Activated CD8-positive, alpha-beta T cell treated with anti-CD3 and anti-CD28 coated beads, Interleukin-2, amount 10 ng/mL, durations not matched to agents 7 days and 5 days (primary cell): ENCODE measurements around the gene AMZ2. TPM values are rescaled to one million over a fixed set of nuclear protein-coding genes. Genes with fewer than 3 reads are reported as not detected.

ENCODE experiments used
- ATAC-seq: fragments of 150-1000 bp; cut with Tn5 transposase; one replicate; pipeline ENCODE4 v1.10.0; 2021; ENCODE audit warnings: moderate library complexity
- CTCF ChIA-PET: fragments of 350-600 bp; sonication (Branson Sonifier 250); formaldehyde crosslinking; loops from one replicate; lab custom pipeline; 2021; ENCODE audit warnings: antibody characterized with exemption; lab: Charles Lee
- POLR2A ChIA-PET: fragments of 350-600 bp; sonication (Branson Sonifier 250); formaldehyde crosslinking; loops from one replicate; lab custom pipeline; 2021; ENCODE audit warnings: antibody characterized with exemption; lab: Charles Lee
- DNase-seq: peaks from one replicate; pipeline ENCODE4 v3.0.0-alpha.2; 2020
- H3K27ac Mint-ChIP-seq: one replicate; pipeline ENCODE4 v1.8.0; 2021; ENCODE audit warnings: mild to moderate bottlenecking, mixed read lengths
- H3K27me3 Mint-ChIP-seq: one replicate; pipeline ENCODE4 v1.8.0; 2021; ENCODE audit warnings: low read depth, mixed read lengths
- H3K36me3 Mint-ChIP-seq: one replicate; pipeline ENCODE4 v1.8.0; 2021; ENCODE audit warnings: low read depth, mixed read lengths
- H3K4me1 Mint-ChIP-seq: one replicate; pipeline ENCODE4 v1.8.0; 2021; ENCODE audit warnings: low read depth, mixed read lengths
- H3K4me3 Mint-ChIP-seq: one replicate; pipeline ENCODE4 v1.8.0; 2021; ENCODE audit warnings: mild to moderate bottlenecking, mixed read lengths
- H3K9me3 Mint-ChIP-seq: one replicate; pipeline ENCODE4 v1.8.0; 2022; ENCODE audit warnings: mixed read lengths; ENCODE audit not compliant: insufficient read depth
- total RNA-seq, 2 experiments: library from RNA; stranded (reverse); gene quantifications; one replicate each; pipeline ENCODE4 v1.2.3, GENCODE V29; 2021

Gene AMZ2
- total RNA-seq, 2 experiments from 2014 or later, result 79.9 to 80.0 TPM

DNA sequence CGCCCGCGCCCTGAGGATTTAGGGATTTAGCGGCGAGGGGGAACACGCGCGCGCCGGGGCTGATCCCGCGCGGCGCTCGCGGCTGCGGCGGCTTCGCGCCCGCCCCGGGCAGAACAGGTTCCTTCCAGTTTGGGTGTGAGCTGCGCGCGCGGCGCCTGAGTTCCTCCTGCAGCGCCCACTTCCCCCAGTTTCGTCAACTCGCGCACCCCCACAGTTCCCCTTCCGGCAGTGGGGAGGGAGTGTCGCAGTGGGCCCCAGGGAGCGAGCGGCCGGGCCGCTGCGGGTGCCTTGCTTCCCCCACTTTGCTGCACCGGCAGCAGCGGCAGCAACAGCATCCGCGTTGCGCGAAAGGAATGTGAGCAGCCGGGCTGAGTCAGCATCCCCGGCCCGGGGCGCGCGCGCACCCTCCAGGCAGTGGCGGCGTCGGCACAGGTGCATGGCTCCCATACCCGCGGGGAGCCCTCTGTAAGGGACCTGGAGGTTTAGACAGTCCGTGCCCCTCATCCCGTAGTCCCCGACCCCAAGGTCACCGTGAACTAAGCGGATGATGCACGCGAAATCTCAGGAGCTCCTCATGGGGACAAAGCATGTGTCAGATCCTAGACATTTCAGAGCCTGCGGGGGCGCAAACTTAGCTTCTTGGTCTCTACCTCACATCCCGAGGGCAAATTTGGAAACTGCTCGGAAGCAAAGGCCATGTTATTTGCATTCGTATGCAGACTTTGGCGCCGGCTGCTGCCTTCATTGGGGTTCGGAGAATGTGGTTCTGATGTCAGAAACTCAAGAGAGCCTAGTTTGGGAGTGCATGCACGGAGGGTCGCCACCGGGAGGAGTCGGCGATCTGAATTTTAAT is 44.2 kb downstream of the AMZ2 start:
- Mint-ChIP-seq H3K27ac (peak overlapping the region; percentile 97), H3K9me3 (no peaks in the 10 kb centered on the region), H3K4me3 (peak overlapping the region; percentile 85), H3K36me3 (peaks cover 24% of the 10 kb centered on the region), H3K4me1 (peaks cover 73% of the 10 kb centered on the region), H3K27me3 (no peaks in the 10 kb centered on the region)
- ChIA-PET POLR2A (interaction anchor here (0.5 to 3.4 kb wide), 32 partner anchors 11 to 170 kb away, joined by 3 to 36 read pairs (median 8); partner anchors contain the start of genes AMZ2 and WIPI1), CTCF (interaction anchor here (0.7 to 3.6 kb wide), 28 partner anchors 8 to 203 kb away, joined by 3 to 32 read pairs (median 4); no protein-coding TSS in a partner anchor)
- ATAC-seq (peak; percentile 81), DNase-seq (peak; percentile 97)

DNA sequence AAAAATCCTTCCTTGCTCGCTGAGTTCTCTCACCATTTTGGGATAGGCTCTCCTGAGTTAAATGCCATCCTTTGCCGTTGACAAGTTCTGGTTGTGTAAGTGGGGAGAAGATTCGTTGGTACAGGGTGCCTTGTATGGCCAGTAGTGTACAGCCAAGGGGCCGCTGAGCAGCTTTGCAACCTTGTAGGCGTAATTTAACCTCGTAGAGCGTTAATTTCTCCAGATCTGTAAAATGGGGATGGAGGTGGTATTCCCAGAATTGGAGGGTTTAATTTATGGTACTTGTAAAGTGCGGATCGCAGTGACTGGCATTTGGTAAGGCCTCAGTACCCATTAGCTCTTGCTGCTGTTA is 44.8 kb downstream of the AMZ2 start:
- ChIA-PET CTCF (interaction anchor here (0.9 to 3.6 kb wide), 18 partner anchors 8 to 203 kb away, joined by 3 to 32 read pairs (median 6); no protein-coding TSS in a partner anchor), POLR2A (interaction anchor here (0.7 to 3.4 kb wide), 22 partner anchors 11 to 165 kb away, joined by 3 to 36 read pairs (median 10); partner anchors contain the start of genes AMZ2 and WIPI1)
- no peaks in the 10 kb centered on the region for H3K9me3 Mint-ChIP-seq
- ATAC-seq, result no peak
- H3K4me3 Mint-ChIP-seq, result peak overlapping the region; percentile 85
- H3K36me3 Mint-ChIP-seq, result peaks cover 22% of the 10 kb centered on the region
- no peak for DNase-seq
- H3K27me3 Mint-ChIP-seq, result no peaks in the 10 kb centered on the region
- peaks cover 73% of the 10 kb centered on the region for H3K4me1 Mint-ChIP-seq
- peak overlapping the region; percentile 97 for H3K27ac Mint-ChIP-seq

DNA sequence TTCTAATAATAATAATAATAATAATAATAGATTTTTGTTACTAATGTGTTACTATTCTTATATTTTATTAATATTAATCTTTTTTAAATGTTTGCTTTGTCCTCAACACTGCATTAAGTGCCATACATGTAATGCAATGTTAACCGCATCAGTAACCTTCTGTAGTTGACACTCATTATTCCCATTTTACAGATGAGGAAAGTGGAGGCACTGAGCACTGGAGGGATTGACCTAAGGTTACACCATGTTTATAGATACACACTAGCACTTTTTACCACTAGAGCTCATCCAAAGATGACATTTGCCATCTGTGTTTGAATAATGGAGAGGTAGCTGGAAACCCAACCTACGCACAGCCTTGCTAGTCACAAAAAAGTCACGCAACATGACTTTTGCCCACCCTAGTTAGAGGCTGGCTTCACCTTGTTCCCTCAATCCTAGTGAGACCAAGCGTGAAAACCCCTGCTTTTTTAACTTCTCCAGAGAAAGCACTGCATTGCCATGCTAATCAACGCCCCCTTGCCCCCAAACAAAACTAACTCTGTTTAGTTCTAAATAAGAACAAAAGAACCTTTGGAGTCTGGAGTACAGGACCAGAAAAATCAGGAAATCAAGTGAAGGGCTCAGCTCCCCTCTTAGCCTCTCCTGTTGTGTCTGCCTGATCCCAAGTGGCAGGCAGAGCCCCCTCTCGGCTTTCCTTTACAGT is 45.8 kb downstream of the AMZ2 start:
- Mint-ChIP-seq H3K27me3 (no peaks in the 10 kb centered on the region), H3K4me1 (peaks cover 73% of the 10 kb centered on the region), H3K9me3 (no peaks in the 10 kb centered on the region), H3K27ac (no peak overlapping the region), H3K4me3 (no peak overlapping the region), H3K36me3 (peaks cover 20% of the 10 kb centered on the region)
- ATAC-seq (no peak), DNase-seq (no peak)
- CTCF ChIA-PET, result interaction anchor here (0.7 to 3.6 kb wide), 9 partner anchors 8 to 168 kb away, joined by 3 to 32 read pairs (median 3); no protein-coding TSS in a partner anchor
- POLR2A ChIA-PET, result interaction anchor here (1.1 to 2.6 kb wide), 3 partner anchors 31 to 164 kb away, joined by 4 to 14 read pairs (median 8); partner anchors contain the start of gene WIPI1

DNA sequence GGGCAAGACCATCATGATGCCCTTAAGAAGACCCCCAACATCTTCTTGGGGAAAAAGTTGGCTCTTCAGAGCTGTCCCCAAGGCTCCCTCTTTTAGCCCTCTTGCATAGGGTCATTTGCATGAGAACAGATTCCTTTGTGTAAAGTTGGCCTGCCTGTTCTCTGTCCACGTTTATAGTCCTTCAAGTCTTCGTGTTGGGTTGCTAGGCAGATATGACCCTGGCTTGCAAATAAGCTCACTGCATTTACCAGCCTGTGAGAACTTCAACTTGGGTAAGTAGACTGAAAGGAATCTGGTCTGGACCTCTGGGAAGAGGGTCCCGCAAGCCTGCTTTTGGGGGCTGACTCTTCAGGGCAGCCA is 46.3 kb downstream of the AMZ2 start:
- no peaks in the 10 kb centered on the region for H3K9me3 Mint-ChIP-seq
- H3K36me3 Mint-ChIP-seq, result peaks cover 16% of the 10 kb centered on the region
- ATAC-seq, result no peak

DNA sequence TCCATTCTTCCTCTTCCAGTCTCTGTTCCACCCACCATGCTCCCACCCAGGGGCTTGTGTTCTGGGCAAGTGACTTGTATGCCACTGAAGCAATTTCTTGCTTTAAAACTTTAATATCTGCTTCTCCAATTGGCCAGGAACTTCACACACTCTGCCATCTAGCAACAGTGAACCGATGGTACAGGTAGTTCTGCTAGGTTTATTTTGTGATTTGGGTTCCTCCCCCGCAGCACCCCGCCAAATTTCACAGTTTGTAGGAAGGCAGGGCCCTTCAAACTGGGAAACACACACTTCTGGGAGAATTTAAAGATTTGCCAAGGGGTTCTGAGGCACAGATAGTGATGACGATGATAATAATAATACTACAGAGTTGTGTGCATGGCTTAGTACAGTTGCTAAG is 46.8 kb downstream of the AMZ2 start:
- H3K4me3 Mint-ChIP-seq, result no peak overlapping the region
- POLR2A ChIA-PET, result interaction anchor here (1.1 kb wide), 1 partner anchor 163 kb away, joined by 4 read pairs; the partner anchor contains the start of gene WIPI1

More for the DNA sequence above, 46.3 kb downstream of the AMZ2 start:
- CTCF ChIA-PET, result interaction anchor here (0.7 to 3.6 kb wide), 8 partner anchors 9 to 164 kb away, joined by 3 to 32 read pairs (median 3); no protein-coding TSS in a partner anchor
- Mint-ChIP-seq H3K27me3 (no peaks in the 10 kb centered on the region), H3K4me3 (no peak overlapping the region), H3K4me1 (peaks cover 69% of the 10 kb centered on the region), H3K27ac (no peak overlapping the region)
- POLR2A ChIA-PET, result interaction anchor here (1.1 kb wide), 1 partner anchor 164 kb away, joined by 4 read pairs; the partner anchor contains the start of gene WIPI1
- no peak for DNase-seq

DNA sequence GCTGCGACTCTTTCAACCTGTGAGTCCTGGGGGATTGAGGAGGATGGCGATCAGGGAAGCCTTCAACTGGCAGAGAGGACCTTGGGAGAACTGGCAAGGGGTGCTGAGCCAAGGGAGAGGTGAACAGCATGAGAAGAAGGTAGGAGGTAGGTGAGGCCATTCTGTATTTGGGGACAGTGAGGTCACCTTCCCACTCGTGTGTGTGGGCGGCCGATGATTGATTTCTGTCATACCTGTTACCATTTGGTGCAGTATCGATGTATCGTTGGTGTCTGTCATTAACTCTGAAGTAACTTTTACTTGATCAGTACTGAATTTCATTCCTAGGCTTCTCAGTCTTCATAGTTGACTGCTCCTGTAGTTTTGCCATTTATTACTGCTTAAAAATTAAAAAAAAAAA is 47.2 kb downstream of the AMZ2 start:
- H3K27ac Mint-ChIP-seq, result peak overlapping the region; percentile 71
- ATAC-seq, result no peak
- H3K36me3 Mint-ChIP-seq, result peaks cover 12% of the 10 kb centered on the region
- CTCF ChIA-PET, result no interaction called here
- H3K4me3 Mint-ChIP-seq, result no peak overlapping the region
- peaks cover 60% of the 10 kb centered on the region for H3K4me1 Mint-ChIP-seq
- DNase-seq, result no peak
- no peaks in the 10 kb centered on the region for H3K9me3 Mint-ChIP-seq
- POLR2A ChIA-PET, result no interaction called here
- H3K27me3 Mint-ChIP-seq, result no peaks in the 10 kb centered on the region

More for the DNA sequence above, 46.8 kb downstream of the AMZ2 start:
- ATAC-seq (no peak), DNase-seq (no peak)
- Mint-ChIP-seq H3K27ac (peak overlapping the region; percentile 71), H3K27me3 (no peaks in the 10 kb centered on the region), H3K36me3 (peaks cover 16% of the 10 kb centered on the region), H3K9me3 (no peaks in the 10 kb centered on the region), H3K4me1 (peaks cover 65% of the 10 kb centered on the region)
- CTCF ChIA-PET, result interaction anchor here (1.1 to 3.6 kb wide), 5 partner anchors 9 to 145 kb away, joined by 3 to 32 read pairs (median 3); no protein-coding TSS in a partner anchor

DNA sequence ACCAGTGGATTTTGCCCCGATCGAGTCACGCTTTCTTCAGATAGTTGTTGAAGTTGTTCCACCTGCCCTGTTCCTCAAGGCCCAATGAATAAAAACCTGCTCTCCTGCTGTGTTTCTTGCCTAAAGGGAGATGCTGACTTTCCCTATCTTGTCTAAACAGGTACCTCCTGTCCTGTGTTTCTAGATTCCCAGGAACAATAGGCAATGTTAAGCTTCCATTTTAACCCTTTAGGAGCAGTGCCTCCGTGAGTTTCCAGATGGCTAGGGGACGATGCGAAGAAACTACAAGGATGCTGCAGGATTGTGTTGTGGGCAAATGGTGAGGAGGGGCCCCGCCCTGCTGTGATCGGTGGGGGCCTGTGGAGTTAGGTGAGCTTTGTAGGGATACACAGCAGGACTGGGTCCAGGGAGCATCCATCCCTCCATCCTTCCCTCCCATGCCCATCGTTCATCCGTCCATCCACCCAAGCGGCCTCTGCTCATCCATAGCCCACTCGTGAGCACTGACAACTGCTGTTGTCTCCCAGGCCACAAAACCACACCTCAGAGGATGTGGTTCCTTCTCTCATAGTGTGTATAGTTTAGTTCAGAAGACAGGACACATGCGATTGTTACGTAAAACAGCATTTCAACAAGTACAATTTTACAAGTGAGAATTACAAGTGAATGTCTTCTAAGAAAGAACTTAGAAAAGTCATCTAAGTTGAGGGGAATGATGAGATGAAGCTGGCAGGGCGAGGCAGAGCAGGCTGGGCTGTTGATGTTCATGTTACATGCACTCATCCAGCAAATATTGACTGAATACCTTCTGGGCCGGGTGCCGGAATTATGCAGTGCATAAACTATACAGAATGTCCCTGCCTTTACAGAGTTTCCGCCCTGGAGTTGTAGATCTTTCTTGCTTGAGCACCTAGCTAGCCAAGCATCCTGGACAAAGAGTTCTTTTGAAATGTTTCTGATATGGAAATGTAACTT is 48.7 kb downstream of the AMZ2 start:
- H3K27me3 Mint-ChIP-seq, result no peaks in the 10 kb centered on the region
- DNase-seq (peak; percentile 95), ATAC-seq (peak; percentile 54)
- ChIA-PET POLR2A (interaction anchor here (0.7 to 2.5 kb wide), 7 partner anchors 11 to 164 kb away, joined by 3 to 11 read pairs (median 3); no protein-coding TSS in a partner anchor), CTCF (interaction anchor here (0.9 to 2.1 kb wide), 13 partner anchors 10 to 472 kb away, joined by 3 to 16 read pairs (median 3); partner anchors contain the start of gene BPTF)
- H3K9me3 Mint-ChIP-seq, result no peaks in the 10 kb centered on the region
- H3K4me3 Mint-ChIP-seq, result peak overlapping the region; percentile 41
- peaks cover 63% of the 10 kb centered on the region for H3K4me1 Mint-ChIP-seq
- peak overlapping the region; percentile 91 for H3K27ac Mint-ChIP-seq
- peaks cover 10% of the 10 kb centered on the region for H3K36me3 Mint-ChIP-seq

DNA sequence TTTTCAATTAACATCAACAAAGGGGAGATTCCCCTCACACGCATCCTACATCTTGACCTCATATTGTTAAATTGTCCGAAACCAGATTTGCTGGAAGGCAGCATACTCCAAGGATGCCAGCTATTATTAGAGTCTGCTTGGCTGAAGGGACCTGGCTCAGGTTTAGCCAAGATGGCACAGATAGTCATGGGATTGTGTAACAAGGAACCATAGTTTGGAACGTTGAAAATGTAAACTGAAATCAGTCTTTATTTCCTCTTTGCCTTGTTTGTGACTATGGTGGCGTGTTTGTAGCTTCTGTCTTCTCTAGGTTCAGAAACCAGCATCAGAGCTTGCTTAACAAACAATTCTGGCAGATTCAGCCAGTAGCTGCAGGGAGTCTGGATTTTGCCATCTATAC is 49.4 kb downstream of the AMZ2 start:
- ATAC-seq (no peak), DNase-seq (no peak)
- ChIA-PET CTCF (interaction anchor here (0.6 to 2.1 kb wide), 13 partner anchors 9 to 472 kb away, joined by 3 to 16 read pairs (median 3); partner anchors contain the start of gene BPTF), POLR2A (interaction anchor here (0.8 to 2.5 kb wide), 5 partner anchors 13 to 163 kb away, joined by 3 to 11 read pairs (median 4); no protein-coding TSS in a partner anchor)
- H3K9me3 Mint-ChIP-seq, result no peaks in the 10 kb centered on the region
- H3K4me1 Mint-ChIP-seq, result peaks cover 67% of the 10 kb centered on the region
- peak overlapping the region; percentile 41 for H3K4me3 Mint-ChIP-seq
- peaks cover 10% of the 10 kb centered on the region for H3K36me3 Mint-ChIP-seq
- peak overlapping the region; percentile 91 for H3K27ac Mint-ChIP-seq
- H3K27me3 Mint-ChIP-seq, result no peaks in the 10 kb centered on the region

DNA sequence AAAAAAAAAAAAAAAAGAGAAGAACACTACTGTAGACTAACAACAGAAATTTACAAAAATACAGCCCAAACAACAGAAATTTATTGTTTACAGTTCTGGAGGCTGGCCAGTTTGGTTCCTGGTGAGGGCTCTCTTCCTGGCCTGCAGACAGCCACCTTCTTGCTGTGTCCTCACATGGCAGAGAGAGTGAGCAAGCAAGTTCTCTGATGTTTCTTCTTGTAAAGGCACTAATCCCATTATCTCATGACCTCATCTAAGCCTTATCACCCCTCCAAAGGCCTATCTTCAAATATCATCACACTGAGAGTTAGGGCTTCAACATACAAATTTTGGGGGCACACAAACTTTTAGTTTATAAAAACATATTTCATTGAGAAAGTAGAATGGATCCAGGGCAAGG is 50.8 kb downstream of the AMZ2 start:
- DNase-seq (no peak), ATAC-seq (no peak)
- Mint-ChIP-seq H3K4me3 (no peak overlapping the region), H3K27me3 (no peaks in the 10 kb centered on the region), H3K36me3 (peaks cover 10% of the 10 kb centered on the region), H3K9me3 (no peaks in the 10 kb centered on the region), H3K4me1 (peaks cover 67% of the 10 kb centered on the region), H3K27ac (no peak overlapping the region)
- ChIA-PET POLR2A (no interaction called here), CTCF (interaction anchor here (0.9 kb wide), 1 partner anchor 49 kb away, joined by 3 read pairs; no protein-coding TSS in a partner anchor)

DNA sequence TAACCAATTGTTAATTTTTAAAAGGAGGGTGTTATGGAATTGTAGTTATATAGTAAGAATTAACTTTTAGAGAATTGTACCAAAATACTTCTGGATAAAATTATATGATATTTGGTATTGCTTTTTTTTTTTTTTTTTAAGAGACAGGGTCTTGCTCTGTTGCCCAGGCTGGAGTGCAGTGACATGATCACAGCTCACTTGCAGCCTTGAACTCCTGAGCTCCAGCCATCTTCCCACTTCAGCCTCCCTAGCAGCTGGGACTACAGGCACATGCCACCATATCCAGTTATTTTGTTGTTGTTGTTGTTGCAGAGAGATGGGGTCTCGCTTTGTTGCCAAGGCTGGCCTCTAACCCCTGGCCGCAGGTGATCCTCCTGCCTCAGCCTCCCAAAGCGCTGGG is 52.0 kb downstream of the AMZ2 start:
- ChIA-PET POLR2A (no interaction called here), CTCF (interaction anchor here (0.9 to 1.5 kb wide), 4 partner anchors 8 to 47 kb away, joined by 3 read pairs; no protein-coding TSS in a partner anchor)
- H3K27ac Mint-ChIP-seq, result no peak overlapping the region
- no peaks in the 10 kb centered on the region for H3K27me3 Mint-ChIP-seq
- ATAC-seq (no peak), DNase-seq (no peak)
- H3K4me1 Mint-ChIP-seq, result peaks cover 60% of the 10 kb centered on the region
- H3K36me3 Mint-ChIP-seq, result peaks cover 10% of the 10 kb centered on the region
- H3K9me3 Mint-ChIP-seq, result no peaks in the 10 kb centered on the region
- H3K4me3 Mint-ChIP-seq, result no peak overlapping the region
